ENCODE measurements around the gene MMP8. TPM values are rescaled to one million over a fixed set of nuclear protein-coding genes. Genes with fewer than 3 reads are reported as not detected.

Gene MMP8
- total RNA-seq, 1 experiment from 2014 or later, result not detected

DNA sequence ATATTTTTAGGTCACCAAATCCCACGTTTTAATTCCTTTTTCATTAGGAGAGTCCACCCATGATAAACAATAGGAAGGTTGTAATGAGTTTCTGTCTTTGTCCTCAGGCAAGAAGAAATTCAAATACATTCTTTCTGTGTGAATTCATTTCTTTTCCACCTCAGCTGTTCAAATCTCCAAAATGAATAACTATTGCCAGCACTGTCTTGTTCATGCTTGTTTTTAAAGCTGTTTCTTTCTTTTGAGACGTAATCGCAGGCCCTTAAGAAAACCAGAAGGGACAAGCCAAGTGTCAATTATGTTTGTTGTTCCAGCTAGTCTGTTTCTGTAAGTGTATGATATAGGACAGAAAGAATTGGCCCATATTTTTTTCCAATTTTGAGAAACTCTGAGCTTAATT, 39.4 kb downstream of the MMP8 start:
- ChIA-PET CTCF (no interaction called here), POLR2A (ENCODE audit: unreplicated experiment) (no interaction called here)
- H2AFZ ChIP-seq (ENCODE audit: low read length), result no peak overlapping the region
- H3K9me2 ChIP-seq (replicated peaks; ENCODE audit: low read length), result no peaks in the 10 kb centered on the region
- H3K4me2 ChIP-seq (ENCODE audit: low read length), result no peak overlapping the region
- H3F3A ChIP-seq (ENCODE audit: low read length, unreplicated experiment), result no peaks in the 10 kb centered on the region
- no peak overlapping the region for H3K9ac ChIP-seq (ENCODE audit: low read length)
- DNase-seq, result no peak
- no peaks in the 10 kb centered on the region for H3K9me3 ChIP-seq (ENCODE audit: low read length)
- intact Hi-C loops (cut with micrococcal nuclease), result no loop called here
- no peaks in the 10 kb centered on the region for H3K79me2 ChIP-seq (ENCODE audit: low read length)
- H4K20me1 ChIP-seq (ENCODE audit: low read length), result no peaks in the 10 kb centered on the region
- BruUV-seq (replicated peaks), result no TSS peak
- ATAC-seq, result no peak
- no peak overlapping the region for H3K27ac ChIP-seq (ENCODE audit: low read length)
- TF ChIP-seq EZH2phosphoT487 (IDR thresholded peaks at IDR 0.05; ENCODE audit: borderline replicate concordance, low read length) (no peak), EZH2 (IDR thresholded peaks at IDR 0.05; ENCODE audit: low read length, unreplicated experiment) (no peak)
- TF ChIP-seq, protein P1, sequence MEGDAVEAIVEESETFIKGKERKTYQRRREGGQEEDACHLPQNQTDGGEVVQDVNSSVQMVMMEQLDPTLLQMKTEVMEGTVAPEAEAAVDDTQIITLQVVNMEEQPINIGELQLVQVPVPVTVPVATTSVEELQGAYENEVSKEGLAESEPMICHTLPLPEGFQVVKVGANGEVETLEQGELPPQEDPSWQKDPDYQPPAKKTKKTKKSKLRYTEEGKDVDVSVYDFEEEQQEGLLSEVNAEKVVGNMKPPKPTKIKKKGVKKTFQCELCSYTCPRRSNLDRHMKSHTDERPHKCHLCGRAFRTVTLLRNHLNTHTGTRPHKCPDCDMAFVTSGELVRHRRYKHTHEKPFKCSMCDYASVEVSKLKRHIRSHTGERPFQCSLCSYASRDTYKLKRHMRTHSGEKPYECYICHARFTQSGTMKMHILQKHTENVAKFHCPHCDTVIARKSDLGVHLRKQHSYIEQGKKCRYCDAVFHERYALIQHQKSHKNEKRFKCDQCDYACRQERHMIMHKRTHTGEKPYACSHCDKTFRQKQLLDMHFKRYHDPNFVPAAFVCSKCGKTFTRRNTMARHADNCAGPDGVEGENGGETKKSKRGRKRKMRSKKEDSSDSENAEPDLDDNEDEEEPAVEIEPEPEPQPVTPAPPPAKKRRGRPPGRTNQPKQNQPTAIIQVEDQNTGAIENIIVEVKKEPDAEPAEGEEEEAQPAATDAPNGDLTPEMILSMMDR (conservative IDR thresholded peaks at IDR 0.05; ENCODE audit: low read depth, low read length), result no peak
- no peaks in the 10 kb centered on the region for H3K36me3 ChIP-seq (ENCODE audit: low read depth, low read length)
- H3K4me1 ChIP-seq (ENCODE audit: insufficient read depth, low read length), result no peaks in the 10 kb centered on the region
- no peak overlapping the region for H3K4me3 ChIP-seq (ENCODE audit: low read length)
- no peaks in the 10 kb centered on the region for H3K27me3 ChIP-seq (ENCODE audit: low read length)

DNA sequence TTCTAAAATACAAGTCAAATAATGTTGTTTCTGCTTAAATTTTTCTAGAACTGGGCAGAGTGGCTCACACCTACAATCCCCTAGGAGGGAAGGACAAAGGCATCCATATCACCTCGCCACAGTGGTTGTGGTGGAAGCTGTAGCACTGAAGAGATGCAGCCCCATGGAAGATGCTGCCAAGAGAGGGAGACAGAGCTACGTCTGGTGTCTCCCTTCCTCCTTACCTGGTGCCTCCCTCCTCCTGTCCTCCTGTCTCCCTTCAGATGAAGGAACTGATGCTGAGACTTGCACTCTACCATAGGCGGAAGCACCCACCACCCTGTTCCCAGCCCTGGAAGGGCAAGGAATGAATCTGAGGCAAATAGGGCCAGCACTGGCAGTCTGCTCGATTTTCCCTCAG, 41.5 kb downstream of the MMP8 start:
- H2AFZ ChIP-seq (ENCODE audit: low read length), result no peak overlapping the region
- H3K9me3 ChIP-seq (ENCODE audit: low read length), result no peaks in the 10 kb centered on the region
- peak; percentile 53 for DNase-seq
- no peak for TF ChIP-seq EZH2phosphoT487 (IDR thresholded peaks at IDR 0.05; ENCODE audit: borderline replicate concordance, low read length)
- TF ChIP-seq, protein P1 (conservative IDR thresholded peaks at IDR 0.05; ENCODE audit: low read depth, low read length), result peak; percentile 60
- TF ChIP-seq EZH2 (IDR thresholded peaks at IDR 0.05; ENCODE audit: low read length, unreplicated experiment), result no peak
- intact Hi-C loops (cut with micrococcal nuclease), result no loop called here
- H3K36me3 ChIP-seq (ENCODE audit: low read depth, low read length), result no peaks in the 10 kb centered on the region
- no peak overlapping the region for H3K4me3 ChIP-seq (ENCODE audit: low read length)
- CTCF ChIA-PET, result no interaction called here
- H3K27ac ChIP-seq (ENCODE audit: low read length), result no peak overlapping the region
- no peaks in the 10 kb centered on the region for H3K79me2 ChIP-seq (ENCODE audit: low read length)
- no peak overlapping the region for H3K9ac ChIP-seq (ENCODE audit: low read length)
- no peaks in the 10 kb centered on the region for H3K27me3 ChIP-seq (ENCODE audit: low read length)
- no peaks in the 10 kb centered on the region for H3K4me1 ChIP-seq (ENCODE audit: insufficient read depth, low read length)
- no peak overlapping the region for H3K4me2 ChIP-seq (ENCODE audit: low read length)
- no TSS peak for BruUV-seq (replicated peaks)
- H3F3A ChIP-seq (ENCODE audit: low read length, unreplicated experiment), result no peaks in the 10 kb centered on the region
- POLR2A ChIA-PET (ENCODE audit: unreplicated experiment), result no interaction called here
- no peaks in the 10 kb centered on the region for H3K9me2 ChIP-seq (replicated peaks; ENCODE audit: low read length)
- peak; percentile 76 for ATAC-seq
- H4K20me1 ChIP-seq (ENCODE audit: low read length), result no peaks in the 10 kb centered on the region

DNA sequence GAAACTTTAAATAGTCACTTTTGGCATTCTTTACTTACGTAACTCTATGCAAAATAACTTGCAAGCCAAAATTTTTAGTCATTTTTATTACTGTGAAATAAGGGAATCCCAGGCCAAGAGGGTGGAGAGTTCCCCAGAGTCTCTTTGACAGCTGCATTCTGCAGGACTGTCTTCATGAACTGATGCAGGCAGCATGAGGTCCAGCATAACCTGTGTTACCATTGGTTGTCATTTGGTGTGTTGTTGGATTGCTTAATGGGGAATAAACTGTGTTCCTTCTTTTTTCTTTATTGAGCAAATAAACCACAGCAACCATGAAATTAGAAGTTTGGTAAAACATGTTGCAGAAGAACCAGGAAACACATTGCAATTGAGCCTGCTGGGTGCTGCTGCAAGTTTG, 43.8 kb downstream of the MMP8 start:
- DNase-seq (no peak), ATAC-seq (no peak)
- Histone ChIP-seq H3K4me2 (ENCODE audit: low read length) (no peak overlapping the region), H3F3A (ENCODE audit: low read length, unreplicated experiment) (no peaks in the 10 kb centered on the region), H4K20me1 (ENCODE audit: low read length) (no peaks in the 10 kb centered on the region), H3K27ac (ENCODE audit: low read length) (no peak overlapping the region), H3K4me3 (ENCODE audit: low read length) (no peak overlapping the region), H3K79me2 (ENCODE audit: low read length) (no peaks in the 10 kb centered on the region), H3K9me2 (replicated peaks; ENCODE audit: low read length) (no peaks in the 10 kb centered on the region), H3K9me3 (ENCODE audit: low read length) (no peaks in the 10 kb centered on the region), H3K4me1 (ENCODE audit: insufficient read depth, low read length) (no peaks in the 10 kb centered on the region), H3K9ac (ENCODE audit: low read length) (no peak overlapping the region), H3K36me3 (ENCODE audit: low read depth, low read length) (no peaks in the 10 kb centered on the region), H3K27me3 (ENCODE audit: low read length) (no peaks in the 10 kb centered on the region), H2AFZ (ENCODE audit: low read length) (no peak overlapping the region)
- intact Hi-C loops (cut with micrococcal nuclease), result no loop called here
- ChIA-PET POLR2A (ENCODE audit: unreplicated experiment) (no interaction called here), CTCF (no interaction called here)
- TF ChIP-seq, protein P1 (conservative IDR thresholded peaks at IDR 0.05; ENCODE audit: low read depth, low read length), result no peak
- TF ChIP-seq EZH2phosphoT487 (IDR thresholded peaks at IDR 0.05; ENCODE audit: borderline replicate concordance, low read length) (no peak), EZH2 (IDR thresholded peaks at IDR 0.05; ENCODE audit: low read length, unreplicated experiment) (no peak)
- no TSS peak for BruUV-seq (replicated peaks)

Data from PC-3 (cell line).